ENCODE results near the gene BIRC5.

The BIRC5 gene

DNA sequence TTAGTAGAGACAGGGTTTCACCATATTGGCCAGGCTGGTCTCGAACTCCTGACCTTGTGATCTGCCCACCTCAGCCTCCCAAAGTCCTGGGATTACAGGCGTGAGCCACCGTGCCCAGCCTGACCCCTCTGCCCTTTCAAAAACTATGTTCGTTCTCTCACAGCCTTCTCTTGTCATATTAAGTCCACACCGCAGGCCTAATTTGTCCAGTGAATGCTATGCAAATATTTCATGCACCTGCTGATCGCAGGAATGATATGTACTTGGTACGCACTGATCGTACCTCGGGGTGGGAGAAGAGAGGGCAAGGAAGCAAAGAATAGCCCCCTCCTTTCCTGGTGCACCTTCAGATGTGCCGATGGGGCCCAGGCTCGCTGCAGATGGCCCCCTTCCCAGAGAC lies 3.0 kb upstream of the BIRC5 start:
- Histone ChIP-seq H3K4me1 (ENCODE audit: control insufficient read depth, low read length) (peaks cover 13% of the 10 kb centered on the region), H3K79me2 (ENCODE audit: control insufficient read depth, low read length) (peaks cover 20% of the 10 kb centered on the region), H3F3A (ENCODE audit: control insufficient read depth, insufficient read depth) (peaks cover 15% of the 10 kb centered on the region), H3K9me2 (replicated peaks; ENCODE audit: control insufficient read depth, low read length) (no peaks in the 10 kb centered on the region), H3K36me3 (ENCODE audit: control insufficient read depth, low read length) (peaks cover 31% of the 10 kb centered on the region), H3K9me3 (ENCODE audit: control insufficient read depth, insufficient read depth, low read length) (no peaks in the 10 kb centered on the region), H3K4me2 (ENCODE audit: low read length) (no peak overlapping the region), H3K4me3 (ENCODE audit: low read length) (no peak overlapping the region), H4K20me1 (ENCODE audit: control insufficient read depth, insufficient read depth, low read depth, low read length) (no peaks in the 10 kb centered on the region), H3K27ac (ENCODE audit: low read depth, low read length) (no peak overlapping the region), H3K27me3 (ENCODE audit: control insufficient read depth, low read length) (no peaks in the 10 kb centered on the region)
- TF ChIP-seq EZH2phosphoT487 (IDR thresholded peaks at IDR 0.05; ENCODE audit: borderline replicate concordance, low read length), result no peak

DNA sequence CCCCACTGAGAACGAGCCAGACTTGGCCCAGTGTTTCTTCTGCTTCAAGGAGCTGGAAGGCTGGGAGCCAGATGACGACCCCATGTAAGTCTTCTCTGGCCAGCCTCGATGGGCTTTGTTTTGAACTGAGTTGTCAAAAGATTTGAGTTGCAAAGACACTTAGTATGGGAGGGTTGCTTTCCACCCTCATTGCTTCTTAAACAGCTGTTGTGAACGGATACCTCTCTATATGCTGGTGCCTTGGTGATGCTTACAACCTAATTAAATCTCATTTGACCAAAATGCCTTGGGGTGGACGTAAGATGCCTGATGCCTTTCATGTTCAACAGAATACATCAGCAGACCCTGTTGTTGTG lies 631 bp downstream of the BIRC5 start:
- peak overlapping the region; percentile 68 for H3K27ac ChIP-seq (ENCODE audit: low read depth, low read length)
- peaks cover 45% of the 10 kb centered on the region for H3K36me3 ChIP-seq (ENCODE audit: control insufficient read depth, low read length)
- H3K4me1 ChIP-seq (ENCODE audit: control insufficient read depth, low read length), result peaks cover 17% of the 10 kb centered on the region
- TF ChIP-seq, protein P1, sequence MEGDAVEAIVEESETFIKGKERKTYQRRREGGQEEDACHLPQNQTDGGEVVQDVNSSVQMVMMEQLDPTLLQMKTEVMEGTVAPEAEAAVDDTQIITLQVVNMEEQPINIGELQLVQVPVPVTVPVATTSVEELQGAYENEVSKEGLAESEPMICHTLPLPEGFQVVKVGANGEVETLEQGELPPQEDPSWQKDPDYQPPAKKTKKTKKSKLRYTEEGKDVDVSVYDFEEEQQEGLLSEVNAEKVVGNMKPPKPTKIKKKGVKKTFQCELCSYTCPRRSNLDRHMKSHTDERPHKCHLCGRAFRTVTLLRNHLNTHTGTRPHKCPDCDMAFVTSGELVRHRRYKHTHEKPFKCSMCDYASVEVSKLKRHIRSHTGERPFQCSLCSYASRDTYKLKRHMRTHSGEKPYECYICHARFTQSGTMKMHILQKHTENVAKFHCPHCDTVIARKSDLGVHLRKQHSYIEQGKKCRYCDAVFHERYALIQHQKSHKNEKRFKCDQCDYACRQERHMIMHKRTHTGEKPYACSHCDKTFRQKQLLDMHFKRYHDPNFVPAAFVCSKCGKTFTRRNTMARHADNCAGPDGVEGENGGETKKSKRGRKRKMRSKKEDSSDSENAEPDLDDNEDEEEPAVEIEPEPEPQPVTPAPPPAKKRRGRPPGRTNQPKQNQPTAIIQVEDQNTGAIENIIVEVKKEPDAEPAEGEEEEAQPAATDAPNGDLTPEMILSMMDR (IDR thresholded peaks at IDR 0.05; ENCODE audit: low read depth, low read length, poor library complexity, severe bottlenecking), result no peak
- TF ChIP-seq EZH2phosphoT487 (IDR thresholded peaks at IDR 0.05; ENCODE audit: borderline replicate concordance, low read length), result no peak
- H3F3A ChIP-seq (ENCODE audit: control insufficient read depth, insufficient read depth), result 0 out of 2 replicates have a peak, but pooled peaks cover 3% of the 10 kb centered on the region
- H3K9me2 ChIP-seq (replicated peaks; ENCODE audit: control insufficient read depth, low read length), result no peaks in the 10 kb centered on the region
- peak overlapping the region; percentile 78 for H3K4me2 ChIP-seq (ENCODE audit: low read length)
- H3K4me3 ChIP-seq (ENCODE audit: low read length), result peak overlapping the region; percentile 98
- H4K20me1 ChIP-seq (ENCODE audit: control insufficient read depth, insufficient read depth, low read depth, low read length), result 0 out of 2 replicates have a peak, but pooled peaks cover 3% of the 10 kb centered on the region
- H3K9me3 ChIP-seq (ENCODE audit: control insufficient read depth, insufficient read depth, low read length), result no peaks in the 10 kb centered on the region
- no peaks in the 10 kb centered on the region for H3K27me3 ChIP-seq (ENCODE audit: control insufficient read depth, low read length)
- peaks cover 46% of the 10 kb centered on the region for H3K79me2 ChIP-seq (ENCODE audit: control insufficient read depth, low read length)

DNA sequence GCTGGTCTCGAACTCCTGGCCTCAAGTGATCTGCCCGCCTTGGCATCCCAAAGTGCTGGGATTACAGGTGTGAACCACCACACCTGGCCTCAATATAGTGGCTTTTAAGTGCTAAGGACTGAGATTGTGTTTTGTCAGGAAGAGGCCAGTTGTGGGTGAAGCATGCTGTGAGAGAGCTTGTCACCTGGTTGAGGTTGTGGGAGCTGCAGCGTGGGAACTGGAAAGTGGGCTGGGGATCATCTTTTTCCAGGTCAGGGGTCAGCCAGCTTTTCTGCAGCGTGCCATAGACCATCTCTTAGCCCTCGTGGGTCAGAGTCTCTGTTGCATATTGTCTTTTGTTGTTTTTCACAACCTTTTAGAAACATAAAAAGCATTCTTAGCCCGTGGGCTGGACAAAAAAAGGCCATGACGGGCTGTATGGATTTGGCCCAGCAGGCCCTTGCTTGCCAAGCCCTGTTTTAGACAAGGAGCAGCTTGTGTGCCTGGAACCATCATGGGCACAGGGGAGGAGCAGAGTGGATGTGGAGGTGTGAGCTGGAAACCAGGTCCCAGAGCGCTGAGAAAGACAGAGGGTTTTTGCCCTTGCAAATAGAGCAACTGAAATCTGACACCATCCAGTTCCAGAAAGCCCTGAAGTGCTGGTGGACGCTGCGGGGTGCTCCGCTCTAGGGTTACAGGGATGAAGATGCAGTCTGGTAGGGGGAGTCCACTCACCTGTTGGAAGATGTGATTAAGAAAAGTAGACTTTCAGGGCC lies 5.5 kb downstream of the BIRC5 start:
- H3K9me2 ChIP-seq (replicated peaks; ENCODE audit: control insufficient read depth, low read length), result no peaks in the 10 kb centered on the region
- 0 out of 2 replicates have a peak, but pooled peaks cover 3% of the 10 kb centered on the region for H4K20me1 ChIP-seq (ENCODE audit: control insufficient read depth, insufficient read depth, low read depth, low read length)
- H3K9me3 ChIP-seq (ENCODE audit: control insufficient read depth, insufficient read depth, low read length), result no peaks in the 10 kb centered on the region
- no peak overlapping the region for H3K27ac ChIP-seq (ENCODE audit: low read depth, low read length)
- no peak overlapping the region for H3K4me2 ChIP-seq (ENCODE audit: low read length)
- H3F3A ChIP-seq (ENCODE audit: control insufficient read depth, insufficient read depth), result peaks cover 15% of the 10 kb centered on the region
- peaks cover 47% of the 10 kb centered on the region for H3K79me2 ChIP-seq (ENCODE audit: control insufficient read depth, low read length)
- no peaks in the 10 kb centered on the region for H3K27me3 ChIP-seq (ENCODE audit: control insufficient read depth, low read length)
- peaks cover 14% of the 10 kb centered on the region for H3K4me1 ChIP-seq (ENCODE audit: control insufficient read depth, low read length)
- no peak overlapping the region for H3K4me3 ChIP-seq (ENCODE audit: low read length)
- TF ChIP-seq, protein P1 (IDR thresholded peaks at IDR 0.05; ENCODE audit: low read depth, low read length, poor library complexity, severe bottlenecking), result no peak
- no peak for TF ChIP-seq EZH2phosphoT487 (IDR thresholded peaks at IDR 0.05; ENCODE audit: borderline replicate concordance, low read length)
- peaks cover 84% of the 10 kb centered on the region for H3K36me3 ChIP-seq (ENCODE audit: control insufficient read depth, low read length)

GRCh38 chr17:78223061-78223460 lies 9.0 kb downstream of the BIRC5 start:
- Histone ChIP-seq H3K36me3 (ENCODE audit: control insufficient read depth, low read length) (peaks cover 62% of the 10 kb centered on the region), H3K27me3 (ENCODE audit: control insufficient read depth, low read length) (no peaks in the 10 kb centered on the region; the same call in 1 of the 2 replicates), H3K79me2 (ENCODE audit: control insufficient read depth, low read length) (peaks cover 17% of the 10 kb centered on the region)

More at GRCh38 chr17:78223061-78223460, 9.0 kb downstream of the BIRC5 start:
- Histone ChIP-seq H3K4me1 (ENCODE audit: control insufficient read depth, low read length) (peaks cover 14% of the 10 kb centered on the region), H3K4me3 (ENCODE audit: low read length) (no peak overlapping the region), H3K9me3 (ENCODE audit: control insufficient read depth, insufficient read depth, low read length) (no peaks in the 10 kb centered on the region), H3K4me2 (ENCODE audit: low read length) (no peak overlapping the region), H4K20me1 (ENCODE audit: control insufficient read depth, insufficient read depth, low read depth, low read length) (no peaks in the 10 kb centered on the region), H3K27ac (ENCODE audit: low read depth, low read length) (no peak overlapping the region), H3F3A (ENCODE audit: control insufficient read depth, insufficient read depth) (peaks cover 31% of the 10 kb centered on the region), H3K9me2 (replicated peaks; ENCODE audit: control insufficient read depth, low read length) (no peaks in the 10 kb centered on the region)
- no peak for TF ChIP-seq EZH2phosphoT487 (IDR thresholded peaks at IDR 0.05; ENCODE audit: borderline replicate concordance, low read length)
- TF ChIP-seq, protein P1 (IDR thresholded peaks at IDR 0.05; ENCODE audit: low read depth, low read length, poor library complexity, severe bottlenecking), result no peak
